Lower lobe of right lung (tissue), 2 donors: Measurements from ENCODE around the gene FBXO3. TPM values are rescaled to one million over a fixed set of nuclear protein-coding genes. Genes with fewer than 3 reads are reported as not detected.
A peak's percentile ranks its signal among the peaks of the same experiment; 100 is the strongest.

Source experiments
- ATAC-seq, 2 donors: fragments of 200-7000 bp; cut with Tn5 transposase; one replicate each; pipeline ENCODE4 v1.9.1; 2020 to 2022; ENCODE audit warnings: mild to moderate bottlenecking in 2 of 2, moderate library complexity in 2 of 2
- DNase-seq: peaks from one replicate; pipeline ENCODE4 v3.0.0-alpha.2; 2020
- H3K27ac ChIP-seq: fragments of 200-600 bp; one replicate; pipeline ENCODE4 v1.8.0; 2022
- H3K27me3 ChIP-seq: fragments of 200-600 bp; one replicate; pipeline ENCODE4 v1.8.0; 2022; ENCODE audit warnings: low read depth
- H3K36me3 ChIP-seq: fragments of 200-600 bp; one replicate; pipeline ENCODE4 v1.8.0; 2022; ENCODE audit warnings: mild to moderate bottlenecking
- H3K4me1 ChIP-seq: fragments of 200-600 bp; one replicate; pipeline ENCODE4 v1.8.0; 2022
- H3K4me3 ChIP-seq: fragments of 200-600 bp; one replicate; pipeline ENCODE4 v1.8.0; 2022; ENCODE audit warnings: mild to moderate bottlenecking
- H3K9me3 ChIP-seq: fragments of 200-600 bp; one replicate; pipeline ENCODE4 v1.8.0; 2022
- intact Hi-C: fragments of 100-400 bp; cut with DNase I; formaldehyde crosslinking; loops from one replicate; pipeline ENCODE4 v1.11.0; 2022
- total RNA-seq: library from RNA; stranded (reverse); fragmentation: NEBNext Ultra II Directional; extraction: Animal tissue kit (Norgen Biotek cat#: 25700); gene quantifications from one replicate; pipeline ENCODE4 v1.2.1, GENCODE V29; 2021
- TF ChIP-seq, protein P1 (sequence below): fragments of 200-600 bp; IDR thresholded peaks from one replicate; pipeline ENCODE4 v1.8.0; 2022; ENCODE audit warnings: antibody characterized with exemption, mild to moderate bottlenecking
- donor health status: DM: no; HTN: yes; CAD: no; lungs with severe emphysema.

Gene FBXO3
- total RNA-seq, 1 donor from 2014 or later, result 32.6 TPM

DNA sequence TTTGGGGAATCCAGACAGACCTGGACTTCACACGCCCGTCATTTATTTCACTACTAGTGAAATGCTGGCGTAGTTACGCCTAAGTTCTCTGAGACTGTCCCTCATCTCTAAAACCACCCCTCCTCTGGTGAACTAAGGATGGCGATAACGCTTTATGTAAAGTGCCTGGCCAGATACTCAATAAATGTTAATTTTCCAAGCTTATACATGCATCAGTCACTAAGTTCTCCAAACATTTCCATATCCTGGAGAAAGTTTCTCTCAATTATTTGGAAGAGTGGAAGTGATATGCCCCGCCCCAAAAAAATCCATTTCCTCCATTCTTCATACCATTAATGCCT is 1.1 kb upstream of the FBXO3 start:
- TF ChIP-seq, protein P1, sequence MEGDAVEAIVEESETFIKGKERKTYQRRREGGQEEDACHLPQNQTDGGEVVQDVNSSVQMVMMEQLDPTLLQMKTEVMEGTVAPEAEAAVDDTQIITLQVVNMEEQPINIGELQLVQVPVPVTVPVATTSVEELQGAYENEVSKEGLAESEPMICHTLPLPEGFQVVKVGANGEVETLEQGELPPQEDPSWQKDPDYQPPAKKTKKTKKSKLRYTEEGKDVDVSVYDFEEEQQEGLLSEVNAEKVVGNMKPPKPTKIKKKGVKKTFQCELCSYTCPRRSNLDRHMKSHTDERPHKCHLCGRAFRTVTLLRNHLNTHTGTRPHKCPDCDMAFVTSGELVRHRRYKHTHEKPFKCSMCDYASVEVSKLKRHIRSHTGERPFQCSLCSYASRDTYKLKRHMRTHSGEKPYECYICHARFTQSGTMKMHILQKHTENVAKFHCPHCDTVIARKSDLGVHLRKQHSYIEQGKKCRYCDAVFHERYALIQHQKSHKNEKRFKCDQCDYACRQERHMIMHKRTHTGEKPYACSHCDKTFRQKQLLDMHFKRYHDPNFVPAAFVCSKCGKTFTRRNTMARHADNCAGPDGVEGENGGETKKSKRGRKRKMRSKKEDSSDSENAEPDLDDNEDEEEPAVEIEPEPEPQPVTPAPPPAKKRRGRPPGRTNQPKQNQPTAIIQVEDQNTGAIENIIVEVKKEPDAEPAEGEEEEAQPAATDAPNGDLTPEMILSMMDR, result no peak
- Histone ChIP-seq H3K9me3 (no peaks in the 10 kb centered on the region), H3K36me3 (peaks cover 2% of the 10 kb centered on the region), H3K27ac (no peak overlapping the region), H3K4me3 (no peak overlapping the region), H3K27me3 (no peaks in the 10 kb centered on the region), H3K4me1 (peaks cover 27% of the 10 kb centered on the region)
- DNase-seq (no peak), ATAC-seq (no peak)
- intact Hi-C loops, result no loop called here

DNA sequence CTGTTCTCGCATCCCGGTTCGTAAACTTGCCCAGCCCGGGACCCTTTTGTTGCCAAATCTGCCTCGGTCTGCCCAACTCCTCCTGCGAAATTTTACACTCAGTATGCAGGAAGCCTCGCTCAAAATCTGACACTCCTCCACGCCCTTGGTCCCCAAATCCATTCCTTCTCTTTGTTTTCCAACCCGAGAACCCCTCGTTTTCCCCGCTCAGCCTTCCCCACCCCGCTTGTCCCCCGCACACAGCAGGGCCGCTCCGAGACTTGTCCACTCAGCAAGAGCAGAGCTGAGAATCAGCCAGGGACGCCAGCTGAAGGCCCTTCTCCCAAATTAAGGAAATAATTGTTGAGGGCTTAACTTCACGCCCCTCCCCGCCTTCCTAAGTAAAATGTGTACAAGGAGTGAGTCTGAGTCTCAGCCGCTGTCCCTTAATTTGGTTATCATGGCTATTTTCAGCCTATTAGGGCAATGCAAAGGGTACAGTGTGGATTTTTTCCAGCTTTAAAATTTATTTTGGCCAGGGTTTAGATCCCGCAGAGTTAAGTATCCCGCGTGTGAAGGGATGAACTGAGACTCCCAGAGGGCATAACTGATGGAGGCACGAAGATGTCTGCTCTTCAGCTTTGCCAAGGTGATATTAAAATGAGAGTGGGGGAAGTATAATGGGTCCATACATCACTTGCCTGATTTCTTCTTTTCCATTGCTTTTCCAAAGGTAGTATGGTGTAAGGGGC is 581 bp upstream of the FBXO3 start:
- Histone ChIP-seq H3K27me3 (no peaks in the 10 kb centered on the region), H3K27ac (peak overlapping the region; percentile 80), H3K36me3 (peaks cover 7% of the 10 kb centered on the region), H3K4me1 (peaks cover 27% of the 10 kb centered on the region), H3K9me3 (no peaks in the 10 kb centered on the region), H3K4me3 (peak overlapping the region; percentile 95)
- intact Hi-C loops, result no loop called here
- DNase-seq, result peak; percentile 57
- TF ChIP-seq, protein P1, result no peak
- peak; percentile 6 to 36 for ATAC-seq

DNA sequence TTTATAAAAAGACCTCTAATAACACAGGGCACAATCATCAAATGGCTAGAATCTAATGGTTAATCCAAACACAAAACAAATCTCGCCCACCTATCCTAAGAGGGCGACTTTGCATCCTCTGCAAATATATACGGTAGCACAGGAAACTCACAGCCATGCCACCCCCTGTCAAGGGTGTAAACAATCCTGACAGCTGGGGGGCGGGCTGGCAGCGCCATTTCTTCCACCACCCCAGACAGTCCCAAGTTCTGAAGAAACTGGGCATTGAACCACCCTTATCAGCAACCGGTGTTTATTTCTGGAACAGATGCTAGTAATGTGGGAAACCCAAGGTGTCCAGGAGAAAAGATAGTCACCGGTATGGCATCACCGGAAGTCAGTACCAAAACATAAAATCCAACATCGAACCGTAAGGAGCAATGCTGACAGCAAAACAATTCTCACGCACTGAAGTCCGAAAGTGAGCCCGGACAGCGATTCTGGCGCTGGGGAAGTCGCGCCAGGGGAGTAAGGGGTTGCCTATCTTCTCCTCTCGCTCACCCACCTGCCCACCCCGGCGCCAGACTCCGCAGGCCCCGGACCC is 825 bp downstream of the FBXO3 start:
- Histone ChIP-seq H3K27me3 (no peaks in the 10 kb centered on the region), H3K4me3 (peak overlapping the region; percentile 95), H3K9me3 (no peaks in the 10 kb centered on the region), H3K36me3 (peaks cover 21% of the 10 kb centered on the region), H3K27ac (peak overlapping the region; percentile 80), H3K4me1 (peaks cover 27% of the 10 kb centered on the region)
- ATAC-seq (peak; percentile 31 to 33), DNase-seq (peak; percentile 47)
- TF ChIP-seq, protein P1, result no peak
- intact Hi-C loops, result no loop called here

DNA sequence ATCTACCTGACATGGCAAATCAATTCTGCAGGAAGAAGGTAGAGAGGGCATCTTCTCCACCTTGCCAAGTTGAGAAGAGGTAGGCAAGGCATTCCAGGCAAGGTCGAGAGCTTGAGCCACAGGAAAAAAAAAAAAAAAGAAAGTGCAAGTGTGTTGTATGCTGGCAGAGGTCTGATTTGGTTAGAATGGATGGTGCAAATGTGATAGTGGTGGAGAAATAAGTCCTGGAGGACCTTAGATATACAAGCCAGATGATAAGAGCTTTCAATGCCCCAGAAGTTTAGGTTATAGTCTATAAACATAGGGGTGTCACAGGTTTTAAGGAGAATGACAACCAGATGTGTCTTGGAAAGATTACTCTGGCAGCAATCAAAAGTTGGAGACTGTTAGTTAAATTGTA is 1.4 kb downstream of the FBXO3 start:
- Histone ChIP-seq H3K4me1 (peaks cover 27% of the 10 kb centered on the region), H3K4me3 (peak overlapping the region; percentile 95), H3K36me3 (peaks cover 28% of the 10 kb centered on the region), H3K27ac (no peak overlapping the region), H3K9me3 (no peaks in the 10 kb centered on the region), H3K27me3 (no peaks in the 10 kb centered on the region)
- DNase-seq, result no peak
- TF ChIP-seq, protein P1, result no peak
- intact Hi-C loops, result no loop called here
- no peak for ATAC-seq

DNA sequence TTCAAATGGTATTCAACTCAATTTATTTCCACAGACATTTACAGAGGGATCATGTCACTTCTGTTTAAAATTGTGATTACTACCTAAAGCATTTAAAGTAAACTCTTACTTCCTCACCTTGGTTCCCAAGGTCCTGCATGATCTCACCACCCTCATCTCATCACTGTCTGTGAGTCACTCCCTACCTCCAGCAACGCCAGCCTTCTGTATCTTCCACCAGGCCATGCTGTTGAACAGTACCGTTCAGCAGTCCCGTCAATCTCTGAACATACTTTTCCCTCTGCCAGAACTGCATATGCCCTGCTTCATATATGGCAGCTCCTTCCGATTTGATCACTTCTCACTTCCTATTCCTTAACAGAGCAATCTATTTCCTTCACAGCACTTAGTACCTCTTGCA is 2.0 kb downstream of the FBXO3 start:
- no peak overlapping the region for H3K27ac ChIP-seq
- no peaks in the 10 kb centered on the region for H3K9me3 ChIP-seq
- ATAC-seq, result no peak
- DNase-seq, result no peak
- TF ChIP-seq, protein P1, result no peak
- intact Hi-C loops, result no loop called here
- H3K27me3 ChIP-seq, result no peaks in the 10 kb centered on the region
- H3K36me3 ChIP-seq, result peaks cover 33% of the 10 kb centered on the region
- H3K4me1 ChIP-seq, result peaks cover 27% of the 10 kb centered on the region
- no peak overlapping the region for H3K4me3 ChIP-seq
